Duodenal mucosa (tissue), 2 donors: ENCODE results near the gene LDB2.

Experiments
- H3K27ac ChIP-seq: one replicate; pipeline ENCODE4 v1.7.0; 2013; ENCODE audit warnings: low read depth, low read length
- H3K27me3 ChIP-seq, 2 donors: one replicate each; pipeline ENCODE4 v1.7.0; 2013; ENCODE audit warnings: low read length in 2 of 2, control low read depth in 1 of 2; ENCODE audit not compliant: insufficient read depth in 2 of 2, control insufficient read depth in 1 of 2
- H3K36me3 ChIP-seq, 2 donors: one replicate each; pipeline ENCODE4 v1.7.0; 2013; ENCODE audit warnings: low read length in 2 of 2, control low read depth in 1 of 2; ENCODE audit not compliant: insufficient read depth in 2 of 2, control insufficient read depth in 1 of 2
- H3K4me1 ChIP-seq, 2 donors: one replicate each; pipeline ENCODE4 v1.7.0; 2013; ENCODE audit warnings: low read length in 2 of 2, control low read depth in 1 of 2; ENCODE audit not compliant: insufficient read depth in 2 of 2, control insufficient read depth in 1 of 2
- H3K4me3 ChIP-seq, 2 donors: one replicate each; pipeline ENCODE4 v1.7.0; 2013; ENCODE audit warnings: low read length in 2 of 2, low read depth in 1 of 2
- H3K9ac ChIP-seq, 2 donors: one replicate each; pipeline ENCODE4 v1.7.0; 2013; ENCODE audit warnings: low read length in 2 of 2, low read depth in 1 of 2
- H3K9me3 ChIP-seq, 2 donors: one replicate each; pipeline ENCODE4 v1.7.0; 2013; ENCODE audit warnings: low read length in 2 of 2, control low read depth in 1 of 2; ENCODE audit not compliant: control insufficient read depth in 1 of 2

LDB2 gene

GRCh38 chr4:16598597-16599206 is 299.7 kb downstream of the LDB2 start:
- Histone ChIP-seq H3K9me3 (no peaks in the 10 kb centered on the region), H3K27ac (no peak overlapping the region), H3K36me3 (no peaks in the 10 kb centered on the region), H3K27me3 (no peaks in the 10 kb centered on the region), H3K4me3 (no peak overlapping the region), H3K9ac (no peak overlapping the region), H3K4me1 (no peaks in the 10 kb centered on the region)

GRCh38 chr4:16597845-16598596 is 300.4 kb downstream of the LDB2 start:
- H3K9me3 ChIP-seq, result no peaks in the 10 kb centered on the region
- no peaks in the 10 kb centered on the region for H3K36me3 ChIP-seq
- H3K4me3 ChIP-seq, result no peak overlapping the region
- H3K27me3 ChIP-seq, result no peaks in the 10 kb centered on the region
- H3K9ac ChIP-seq, result no peak overlapping the region
- no peak overlapping the region for H3K27ac ChIP-seq
- no peaks in the 10 kb centered on the region for H3K4me1 ChIP-seq

GRCh38 chr4:16597443-16597842 is 301.0 kb downstream of the LDB2 start:
- no peaks in the 10 kb centered on the region for H3K4me1 ChIP-seq
- no peaks in the 10 kb centered on the region for H3K9me3 ChIP-seq
- no peak overlapping the region for H3K4me3 ChIP-seq
- H3K9ac ChIP-seq, result no peak overlapping the region
- H3K27me3 ChIP-seq, result no peaks in the 10 kb centered on the region
- no peak overlapping the region for H3K27ac ChIP-seq
- H3K36me3 ChIP-seq, result no peaks in the 10 kb centered on the region

- no peaks in the 10 kb centered on the region for H3K9me3 ChIP-seq
- H3K9ac ChIP-seq, result no peak overlapping the region
- H3K27me3 ChIP-seq, result no peaks in the 10 kb centered on the region
These were observed 302.2 kb downstream of the LDB2 start for GRCh38 chr4:16596267-16596666.

GRCh38 chr4:16594128-16594527 is 304.3 kb downstream of the LDB2 start:
- Histone ChIP-seq H3K9ac (no peak overlapping the region), H3K9me3 (no peaks in the 10 kb centered on the region), H3K36me3 (no peaks in the 10 kb centered on the region), H3K4me3 (no peak overlapping the region), H3K4me1 (no peaks in the 10 kb centered on the region), H3K27ac (no peak overlapping the region), H3K27me3 (no peaks in the 10 kb centered on the region)

More at GRCh38 chr4:16596267-16596666, 302.2 kb downstream of the LDB2 start:
- Histone ChIP-seq H3K27ac (no peak overlapping the region), H3K4me3 (no peak overlapping the region), H3K4me1 (no peaks in the 10 kb centered on the region), H3K36me3 (no peaks in the 10 kb centered on the region)

GRCh38 chr4:16593386-16593785 is 305.1 kb downstream of the LDB2 start:
- no peak overlapping the region for H3K9ac ChIP-seq
- no peak overlapping the region for H3K27ac ChIP-seq
- no peaks in the 10 kb centered on the region for H3K4me1 ChIP-seq
- no peaks in the 10 kb centered on the region for H3K27me3 ChIP-seq
- no peaks in the 10 kb centered on the region for H3K9me3 ChIP-seq
- H3K4me3 ChIP-seq, result no peak overlapping the region
- no peaks in the 10 kb centered on the region for H3K36me3 ChIP-seq

- Histone ChIP-seq H3K9ac (no peak overlapping the region), H3K27ac (no peak overlapping the region), H3K36me3 (no peaks in the 10 kb centered on the region), H3K4me3 (no peak overlapping the region), H3K9me3 (no peaks in the 10 kb centered on the region), H3K4me1 (no peaks in the 10 kb centered on the region), H3K27me3 (no peaks in the 10 kb centered on the region)
These were observed 307.1 kb downstream of the LDB2 start for GRCh38 chr4:16591272-16591826.

- Histone ChIP-seq H3K36me3 (no peaks in the 10 kb centered on the region), H3K4me3 (no peak overlapping the region), H3K27me3 (no peaks in the 10 kb centered on the region), H3K27ac (no peak overlapping the region), H3K9ac (no peak overlapping the region), H3K4me1 (no peaks in the 10 kb centered on the region), H3K9me3 (no peaks in the 10 kb centered on the region)
These were observed 307.6 kb downstream of the LDB2 start for GRCh38 chr4:16590797-16591196.

GRCh38 chr4:16588651-16589050 is 309.8 kb downstream of the LDB2 start:
- Histone ChIP-seq H3K4me3 (no peak overlapping the region), H3K27ac (no peak overlapping the region), H3K9ac (no peak overlapping the region)

GRCh38 chr4:16588149-16588548 is 310.3 kb downstream of the LDB2 start:
- no peaks in the 10 kb centered on the region for H3K4me1 ChIP-seq
- H3K4me3 ChIP-seq, result no peak overlapping the region
- H3K9me3 ChIP-seq, result peaks cover 0 to 2% of the 10 kb centered on the region in 2 donors
- H3K36me3 ChIP-seq, result no peaks in the 10 kb centered on the region
- H3K9ac ChIP-seq, result no peak overlapping the region
- H3K27ac ChIP-seq, result no peak overlapping the region
- no peaks in the 10 kb centered on the region for H3K27me3 ChIP-seq

More at GRCh38 chr4:16588651-16589050, 309.8 kb downstream of the LDB2 start:
- no peaks in the 10 kb centered on the region for H3K36me3 ChIP-seq
- no peaks in the 10 kb centered on the region for H3K27me3 ChIP-seq
- H3K9me3 ChIP-seq, result peaks cover 0 to under 1% of the 10 kb centered on the region in 2 donors
- no peaks in the 10 kb centered on the region for H3K4me1 ChIP-seq
